A549 (cell line): ENCODE data around the gene PRR14. TPM values are rescaled to one million over a fixed set of nuclear protein-coding genes. Genes with fewer than 3 reads are reported as not detected.

Experiments
- ATAC-seq, 2 experiments: fragments of 200-7000 bp in 1 of 2; fragments of >200 bp in 1 of 2; cut with Nextera tagmentation in 1 of 2; cut with Tn5 transposase in 1 of 2; 3 replicates each; pipeline versions ENCODE4 v1.8.0 to v1.9.1; 2018 to 2020; ENCODE audit warnings: mild to moderate bottlenecking in 1 of 2, moderate library complexity in 1 of 2
- CTCF ChIA-PET: fragments of 300-600 bp; sonication (Branson Sonifier 250); formaldehyde crosslinking; extraction: SDS; loops from one replicate; lab custom pipeline; 2021; ENCODE audit warnings: antibody characterized with exemption, inconsistent platforms; lab: Yijun Ruan, JAX
- POLR2A ChIA-PET: fragments of 350-600 bp; formaldehyde crosslinking; extraction: SDS; loops from one replicate; lab custom pipeline; 2021; ENCODE audit warnings: antibody characterized with exemption, inconsistent platforms; lab: Yijun Ruan, JAX
- DNase-seq, 2 experiments: peaks; one replicate each; pipeline versions ENCODE4 v3.0.0 to v3.0.0-alpha.2; 2011 to 2016; ENCODE audit warnings: low read depth in 1 of 2, low spot score in 1 of 2
- FAIRE-seq: peaks from 2 replicates; lab custom pipeline; 2011; peaks lifted over from hg19 to GRCh38; lab: Jason Lieb, UNC
- H3K27ac ChIP-seq, 2 experiments: fragments of >200 bp; sonication (Bioruptor Twin); formaldehyde crosslinking; 3 replicates each; pipeline ENCODE4 v1.5.1; 2016 to 2017
- H3K4me1 ChIP-seq: fragments of >200 bp; sonication (Bioruptor Twin); formaldehyde crosslinking; 3 replicates; pipeline ENCODE4 v1.6.1; 2016
- H3K4me2 ChIP-seq: fragments of >200 bp; sonication (Bioruptor Twin); formaldehyde crosslinking; 3 replicates; pipeline ENCODE4 v1.6.1; 2016
- H3K4me3 ChIP-seq: fragments of >200 bp; sonication (Bioruptor Twin); formaldehyde crosslinking; 3 replicates; pipeline ENCODE4 v1.5.1; 2016
- H3K9me3 ChIP-seq: fragments of >200 bp; sonication (Bioruptor Twin); formaldehyde crosslinking; 3 replicates; pipeline ENCODE4 v1.6.1; 2016
- CBX2 ChIP-seq: fragments of 200-600 bp; sonication (generic); IDR thresholded peaks from 2 replicates; pipeline ENCODE4 v1.6.1; 2016; ENCODE audit warnings: low read depth, mild to moderate bottlenecking, borderline replicate concordance
- CHD2 ChIP-seq: fragments of 150-350 bp; IDR thresholded peaks from 2 replicates; pipeline ENCODE4 v1.6.1; 2014; ENCODE audit warnings: low read length; ENCODE audit not compliant: partially characterized antibody
- CHD4 ChIP-seq: fragments of 200-600 bp; sonication (generic); IDR thresholded peaks from 2 replicates; pipeline ENCODE4 v1.6.1; 2016; ENCODE audit warnings: antibody characterized with exemption, mild to moderate bottlenecking, borderline replicate concordance
- EP300 ChIP-seq, 2 experiments: fragments of >200 bp; sonication (Bioruptor Twin); formaldehyde crosslinking; IDR thresholded peaks; 2 replicates in 1 of 2; 3 replicates in 1 of 2; pipeline ENCODE4 v1.6.1; 2016 to 2017
- FOSL2 ChIP-seq, 2 experiments: fragments of 450-650 bp in 1 of 2; fragments of >200 bp in 1 of 2; sonication (Bioruptor Twin) in 1 of 2; formaldehyde crosslinking; IDR thresholded peaks; 2 replicates each; pipeline versions ENCODE4 v1.5.0 to v1.6.1; 2016 to 2020; ENCODE audit warnings: mild to moderate bottlenecking in 1 of 2, moderate library complexity in 1 of 2
- FOXS1 ChIP-seq: fragments of 250-450 bp; sonication (Bioruptor Pico); IDR thresholded peaks from 2 replicates; pipeline ENCODE4 v1.5.0; 2020; ENCODE audit warnings: mild to moderate bottlenecking, moderate library complexity
- HOXB13 ChIP-seq: fragments of 250-450 bp; sonication (Bioruptor Pico); IDR thresholded peaks from 2 replicates; pipeline ENCODE4 v1.5.0; 2020; ENCODE audit warnings: low read depth, mild to moderate bottlenecking, moderate library complexity
- KDM1A ChIP-seq: fragments of 200-600 bp; sonication (generic); IDR thresholded peaks from 2 replicates; pipeline ENCODE4 v1.6.1; 2016; ENCODE audit warnings: low read depth, mild to moderate bottlenecking
- KDM5A ChIP-seq: fragments of 200-600 bp; sonication (generic); IDR thresholded peaks from 2 replicates; pipeline ENCODE4 v1.6.1; 2016; ENCODE audit warnings: antibody characterized with exemption, mild to moderate bottlenecking
- MAFK ChIP-seq: fragments of 450-650 bp; IDR thresholded peaks from 2 replicates; pipeline ENCODE4 v1.6.1; 2014; ENCODE audit not compliant: partially characterized antibody
- NFE2L2 ChIP-seq: fragments of 150-350 bp; conservative IDR thresholded peaks from 2 replicates; pipeline ENCODE4 v1.6.1; 2014; ENCODE audit warnings: low read length
- NR3C1 ChIP-seq: fragments of >200 bp; sonication (Bioruptor Twin); formaldehyde crosslinking; IDR thresholded peaks from 3 replicates; pipeline ENCODE4 v1.6.1; 2017
- PHF8 ChIP-seq: fragments of 200-600 bp; sonication (generic); IDR thresholded peaks from 2 replicates; pipeline ENCODE4 v1.6.1; 2016; ENCODE audit warnings: low read depth, mild to moderate bottlenecking, antibody characterized with exemption, moderate library complexity, borderline replicate concordance
- POLR2A ChIP-seq: IDR thresholded peaks from 2 replicates; pipeline ENCODE4 v1.6.1; 2012; ENCODE audit warnings: mild to moderate bottlenecking, low read length
- RFX5 ChIP-seq: fragments of 450-650 bp; IDR thresholded peaks from 2 replicates; pipeline ENCODE4 v1.7.1; 2014; ENCODE audit warnings: antibody characterized with exemption, mild to moderate bottlenecking, moderate library complexity
- SREBF2 ChIP-seq: fragments of 450-650 bp; IDR thresholded peaks from 2 replicates; pipeline ENCODE4 v1.6.1; 2014; ENCODE audit warnings: mild to moderate bottlenecking, moderate library complexity
- TP53 ChIP-seq: fragments of 250-450 bp; sonication (Bioruptor Pico); IDR thresholded peaks from 2 replicates; pipeline ENCODE4 v1.5.0; 2021; ENCODE audit warnings: mild to moderate bottlenecking, moderate library complexity
- ZC3H11A ChIP-seq: fragments of 450-650 bp; IDR thresholded peaks from 2 replicates; pipeline ENCODE4 v1.6.1; 2014; ENCODE audit warnings: antibody characterized with exemption, mild to moderate bottlenecking
- ZNF302 ChIP-seq: fragments of 250-450 bp; sonication (Bioruptor Pico); IDR thresholded peaks from 2 replicates; pipeline ENCODE4 v1.9.0; 2021; ENCODE audit warnings: inconsistent platforms, mild to moderate bottlenecking, moderate library complexity
- WGBS: methylation state at CpG from one replicate; pipeline ENCODE4 v1.1.6; 2017; ENCODE audit errors: missing lambda C conversion rate; 5-methylcytosine and 5-hydroxymethylcytosine counted together
- polyA plus RNA-seq, 4 experiments: library from polyadenylated mRNA; depleted of rRNA in 3 of 4; stranded (reverse); fragments of >200 nt; fragmentation: RNase III in 1 of 4; extraction: RNeasy Plus Mini Kit Qiagen cat#74134 plus additional on column Dnase treatment in 1 of 4; gene quantifications; 2 replicates in 3 of 4; 3 replicates in 1 of 4; pipeline ENCODE4 v1.2.3, GENCODE V29; 2011 to 2017
- TF ChIP-seq, protein P1 (sequence below): fragments of 250-450 bp; sonication (Bioruptor Pico); IDR thresholded peaks from 2 replicates; pipeline ENCODE4 v1.5.0; 2020; ENCODE audit warnings: low read depth, mild to moderate bottlenecking, moderate library complexity
- TF ChIP-seq, protein P2 (sequence below): fragments of >200 bp; sonication (Bioruptor Twin); formaldehyde crosslinking; IDR thresholded peaks from 3 replicates; pipeline ENCODE4 v1.6.1; 2016
- TF ChIP-seq, protein P3 (sequence below): IDR thresholded peaks from 2 replicates; pipeline ENCODE4 v1.6.1; 2012
- TF ChIP-seq, protein P4 (sequence below): fragments of 150-350 bp; IDR thresholded peaks from 2 replicates; pipeline ENCODE4 v1.6.1; 2014; ENCODE audit warnings: low read depth, mild to moderate bottlenecking, low read length

PRR14 gene
- polyA plus RNA-seq, 2 of the 4 experiments (the other 2 are of a cell fraction): 6.3 to 18.2 TPM

GRCh38 chr16:30675143-30675542 lies 24.4 kb downstream of the PRR14 start:
- H3K4me3 ChIP-seq: no peak overlapping the region
- TF ChIP-seq CHD2 (no peak), NR3C1 (no peak), FOSL2 (IDR thresholded peaks at IDR 0.05) (no peak), FOSL2 (CRISPR knock-in tag; IDR thresholded peaks at IDR 0.05) (no peak), CBX2 (no peak), FOXS1 (CRISPR knock-in tag) (no peak), NFE2L2 (peak; percentile 91), ZNF302 (CRISPR knock-in tag) (no peak), MAFK (peak; percentile 15), CHD4 (no peak), ZC3H11A (no peak), SREBF2 (no peak), PHF8 (no peak)
- TF ChIP-seq, protein P1, sequence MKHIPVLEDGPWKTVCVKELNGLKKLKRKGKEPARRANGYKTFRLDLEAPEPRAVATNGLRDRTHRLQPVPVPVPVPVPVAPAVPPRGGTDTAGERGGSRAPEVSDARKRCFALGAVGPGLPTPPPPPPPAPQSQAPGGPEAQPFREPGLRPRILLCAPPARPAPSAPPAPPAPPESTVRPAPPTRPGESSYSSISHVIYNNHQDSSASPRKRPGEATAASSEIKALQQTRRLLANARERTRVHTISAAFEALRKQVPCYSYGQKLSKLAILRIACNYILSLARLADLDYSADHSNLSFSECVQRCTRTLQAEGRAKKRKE: no peak
- TF ChIP-seq, protein P2, sequence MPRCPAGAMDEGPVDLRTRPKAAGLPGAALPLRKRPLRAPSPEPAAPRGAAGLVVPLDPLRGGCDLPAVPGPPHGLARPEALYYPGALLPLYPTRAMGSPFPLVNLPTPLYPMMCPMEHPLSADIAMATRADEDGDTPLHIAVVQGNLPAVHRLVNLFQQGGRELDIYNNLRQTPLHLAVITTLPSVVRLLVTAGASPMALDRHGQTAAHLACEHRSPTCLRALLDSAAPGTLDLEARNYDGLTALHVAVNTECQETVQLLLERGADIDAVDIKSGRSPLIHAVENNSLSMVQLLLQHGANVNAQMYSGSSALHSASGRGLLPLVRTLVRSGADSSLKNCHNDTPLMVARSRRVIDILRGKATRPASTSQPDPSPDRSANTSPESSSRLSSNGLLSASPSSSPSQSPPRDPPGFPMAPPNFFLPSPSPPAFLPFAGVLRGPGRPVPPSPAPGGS: no peak
- H3K4me1 ChIP-seq: no peaks in the 10 kb centered on the region
- DNase-seq (no peak), FAIRE-seq (no peak), ATAC-seq (no peak)
- no peak overlapping the region for H3K27ac ChIP-seq
- no peaks in the 10 kb centered on the region for H3K9me3 ChIP-seq
- H3K4me2 ChIP-seq: no peak overlapping the region
- ChIA-PET POLR2A (no interaction called here), CTCF (interaction anchor here (1.9 to 2.2 kb wide), 3 partner anchors 16 to 245 kb away, joined by 8 read pairs; partner anchors contain the start of gene DCTPP1)
- 63% methylated on average over 10 of the region's 10 CpGs for WGBS

GRCh38 chr16:30677931-30678585 lies 27.3 kb downstream of the PRR14 start:
- DNase-seq (no peak), ATAC-seq (no peak), FAIRE-seq (no peak)
- no peaks in the 10 kb centered on the region for H3K9me3 ChIP-seq
- no peak overlapping the region for H3K4me3 ChIP-seq
- no peaks in the 10 kb centered on the region for H3K4me1 ChIP-seq
- ChIA-PET CTCF (interaction anchor here (0.5 to 1.5 kb wide), 6 partner anchors 8 to 812 kb away, joined by 3 read pairs; no protein-coding TSS in a partner anchor), POLR2A (no interaction called here)
- no peak overlapping the region for H3K27ac ChIP-seq
- TF ChIP-seq, protein P1: no peak
- TF ChIP-seq CHD2: no peak
- no peak for TF ChIP-seq NR3C1
- TF ChIP-seq NFE2L2: no peak
- no peak for TF ChIP-seq TP53
- no peak for TF ChIP-seq EP300 (IDR thresholded peaks at IDR 0.05)
- TF ChIP-seq RFX5: no peak
- TF ChIP-seq, protein P2: no peak
- TF ChIP-seq KDM5A: no peak
- no peak for TF ChIP-seq CHD4
- TF ChIP-seq, protein P3, sequence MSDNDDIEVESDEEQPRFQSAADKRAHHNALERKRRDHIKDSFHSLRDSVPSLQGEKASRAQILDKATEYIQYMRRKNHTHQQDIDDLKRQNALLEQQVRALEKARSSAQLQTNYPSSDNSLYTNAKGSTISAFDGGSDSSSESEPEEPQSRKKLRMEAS: no peak
- no peak for TF ChIP-seq HOXB13
- TF ChIP-seq POLR2A: no peak
- no peak for TF ChIP-seq PHF8
- TF ChIP-seq, protein P4, sequence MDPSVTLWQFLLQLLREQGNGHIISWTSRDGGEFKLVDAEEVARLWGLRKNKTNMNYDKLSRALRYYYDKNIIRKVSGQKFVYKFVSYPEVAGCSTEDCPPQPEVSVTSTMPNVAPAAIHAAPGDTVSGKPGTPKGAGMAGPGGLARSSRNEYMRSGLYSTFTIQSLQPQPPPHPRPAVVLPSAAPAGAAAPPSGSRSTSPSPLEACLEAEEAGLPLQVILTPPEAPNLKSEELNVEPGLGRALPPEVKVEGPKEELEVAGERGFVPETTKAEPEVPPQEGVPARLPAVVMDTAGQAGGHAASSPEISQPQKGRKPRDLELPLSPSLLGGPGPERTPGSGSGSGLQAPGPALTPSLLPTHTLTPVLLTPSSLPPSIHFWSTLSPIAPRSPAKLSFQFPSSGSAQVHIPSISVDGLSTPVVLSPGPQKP: no peak
- no peak for TF ChIP-seq KDM1A
- TF ChIP-seq ZC3H11A: no peak
- no peak overlapping the region for H3K4me2 ChIP-seq
- WGBS: 76% methylated on average over 11 of the region's 11 CpGs
